ENCODE data around the gene ZNF80.
"Not testable (repeated sequence)": the region's sequence is repeated elsewhere in the genome, so short reads cannot be mapped to it uniquely, and the experiment has no call there.

Gene ZNF80
- long read RNA-seq = 0 reads

- not testable (repeated sequence) for DNase-seq (ENCODE audit: low read depth in 1 of 2, low spot score in 1 of 2); H3K4me3 ChIP-seq (replicated peaks; ENCODE audit: insufficient read depth, low read length); H3K27me3 ChIP-seq (ENCODE audit: insufficient read depth, poor library complexity, severe bottlenecking); H3K27ac ChIP-seq (replicated peaks)
Measured at GRCh38 chr3:114237478-114237877, at the start of gene ZNF80. Gene ZNF80, minus strand, starts transcription at chr3:114237578. Its CDS starts 504 bp downstream, at chr3:114237074.

GRCh38 chr3:114286266-114286665 lies 48.9 kb upstream of the ZNF80 start:
- DNase-seq (ENCODE audit: low read depth in 1 of 2, low spot score in 1 of 2) = no peak
- Histone ChIP-seq H3K4me3 (replicated peaks; ENCODE audit: insufficient read depth, low read length) (no peak overlapping the region), H3K27ac (replicated peaks) (no peak overlapping the region), H3K27me3 (ENCODE audit: insufficient read depth, poor library complexity, severe bottlenecking) (no peaks in the 10 kb centered on the region)
- no peak for TF ChIP-seq CTCF (IDR thresholded peaks at IDR 0.05; ENCODE audit: insufficient read depth, low read length)
- TF ChIP-seq SPI1 (IDR thresholded peaks at IDR 0.05; ENCODE audit: borderline replicate concordance, low read depth) = no peak
- no peak for TF ChIP-seq REST (IDR thresholded peaks at IDR 0.05; ENCODE audit: insufficient replicate concordance, low read depth)
- TF ChIP-seq POLR2AphosphoS5 (IDR thresholded peaks at IDR 0.05; ENCODE audit: low read depth) = no peak
- no peak for TF ChIP-seq GABPA (IDR thresholded peaks at IDR 0.05; ENCODE audit: low read depth)

GRCh38 chr3:114285648-114286230 lies 48.4 kb upstream of the ZNF80 start:
- no peak overlapping the region for H3K27ac ChIP-seq (replicated peaks)
- DNase-seq (ENCODE audit: low read depth in 1 of 2, low spot score in 1 of 2) = no peak
- TF ChIP-seq CTCF (IDR thresholded peaks at IDR 0.05; ENCODE audit: insufficient read depth, low read length) (no peak), GABPA (IDR thresholded peaks at IDR 0.05; ENCODE audit: low read depth) (no peak), POLR2AphosphoS5 (IDR thresholded peaks at IDR 0.05; ENCODE audit: low read depth) (no peak), REST (IDR thresholded peaks at IDR 0.05; ENCODE audit: insufficient replicate concordance, low read depth) (no peak), SPI1 (IDR thresholded peaks at IDR 0.05; ENCODE audit: borderline replicate concordance, low read depth) (no peak)

GRCh38 chr3:114284644-114285043 lies 47.3 kb upstream of the ZNF80 start:
- Histone ChIP-seq H3K27me3 (ENCODE audit: insufficient read depth, poor library complexity, severe bottlenecking) (no peaks in the 10 kb centered on the region), H3K4me3 (replicated peaks; ENCODE audit: insufficient read depth, low read length) (no peak overlapping the region), H3K27ac (replicated peaks) (no peak overlapping the region)
- no peak for DNase-seq (ENCODE audit: low read depth in 1 of 2, low spot score in 1 of 2)
- TF ChIP-seq GABPA (IDR thresholded peaks at IDR 0.05; ENCODE audit: low read depth) (no peak), POLR2AphosphoS5 (IDR thresholded peaks at IDR 0.05; ENCODE audit: low read depth) (no peak), CTCF (IDR thresholded peaks at IDR 0.05; ENCODE audit: insufficient read depth, low read length) (no peak), REST (IDR thresholded peaks at IDR 0.05; ENCODE audit: insufficient replicate concordance, low read depth) (no peak), SPI1 (IDR thresholded peaks at IDR 0.05; ENCODE audit: borderline replicate concordance, low read depth) (no peak)

More at GRCh38 chr3:114285648-114286230, 48.4 kb upstream of the ZNF80 start:
- Histone ChIP-seq H3K4me3 (replicated peaks; ENCODE audit: insufficient read depth, low read length) (no peak overlapping the region), H3K27me3 (ENCODE audit: insufficient read depth, poor library complexity, severe bottlenecking) (no peaks in the 10 kb centered on the region)

- not testable (repeated sequence) for H3K4me3 ChIP-seq (replicated peaks; ENCODE audit: insufficient read depth, low read length); H3K27me3 ChIP-seq (ENCODE audit: insufficient read depth, poor library complexity, severe bottlenecking); DNase-seq (ENCODE audit: low read depth in 1 of 2, low spot score in 1 of 2); H3K27ac ChIP-seq (replicated peaks)
Measured at GRCh38 chr3:114276856-114277255, 39.5 kb upstream of the ZNF80 start.

All from HL-60 (cell line).